HPDE6-E6E7 (cell line): ENCODE measurements around the gene RLF.
"Not testable (repeated sequence)": the region's sequence is repeated elsewhere in the genome, so short reads cannot be mapped to it uniquely, and the experiment has no call there.

Experiments
- DNase-seq: peaks from one replicate; pipeline ENCODE4 v3.0.0; 2011; ENCODE audit warnings: missing footprints; ENCODE audit errors: extremely low spot score

Gene RLF

DNA sequence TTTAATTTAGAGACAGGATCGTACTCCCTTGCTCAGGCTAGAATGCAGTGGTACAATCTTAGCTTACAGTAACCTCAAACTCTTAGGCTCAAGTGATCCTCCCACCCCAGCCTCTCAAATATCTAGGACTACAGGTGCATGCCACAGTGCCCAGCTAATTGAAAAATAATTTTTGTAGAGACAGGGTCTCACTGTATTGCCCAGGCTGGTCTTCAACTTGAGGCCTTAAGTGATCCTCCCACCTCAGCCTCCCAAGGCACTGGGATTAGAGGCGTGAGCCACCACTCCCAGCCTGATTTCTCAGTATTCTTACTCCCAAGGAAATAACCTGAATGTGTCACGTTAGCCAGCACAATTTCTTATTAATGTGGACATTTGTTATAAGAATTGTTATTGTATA is 9.8 kb downstream of the RLF start:
- no peak for DNase-seq

DNA sequence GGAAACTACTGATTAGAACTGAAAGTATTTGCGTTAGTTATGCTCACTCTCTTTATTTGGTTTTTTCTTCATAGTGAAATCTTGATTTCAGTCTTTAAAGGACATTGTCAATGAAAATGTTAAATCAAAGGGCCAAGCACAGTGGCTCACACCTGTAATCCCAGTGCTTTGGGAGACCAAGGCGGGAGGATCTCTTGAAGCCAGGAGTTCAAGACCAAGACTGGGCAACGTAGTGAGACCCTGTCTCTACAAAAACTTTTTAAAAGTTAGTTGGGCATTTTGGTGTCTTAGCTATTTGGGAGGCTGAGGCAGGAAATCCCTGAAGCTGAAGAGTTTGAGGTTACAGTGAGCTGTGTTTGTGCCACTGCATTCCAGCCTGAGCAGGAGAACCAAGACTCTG is 13.6 kb downstream of the RLF start:
- no peak for DNase-seq

DNA sequence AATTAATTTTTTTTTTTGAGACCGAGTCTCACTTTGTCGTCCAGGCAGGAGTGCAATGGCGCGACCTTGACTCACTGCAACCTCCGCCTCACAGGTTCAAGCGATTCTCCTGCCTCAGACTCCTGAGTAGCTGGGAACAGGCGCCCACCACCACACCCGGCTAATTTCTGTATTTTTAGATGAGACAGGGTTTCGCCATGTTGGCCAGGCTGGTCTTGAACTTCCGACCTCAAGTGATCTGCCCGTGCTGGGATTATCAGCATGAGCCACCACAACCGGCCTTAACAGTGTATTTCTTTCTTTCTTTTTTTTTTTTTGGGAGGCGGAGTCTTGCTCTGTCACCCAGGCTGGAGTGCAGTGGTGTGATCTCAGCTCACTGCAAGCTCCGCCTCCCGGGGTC is 15.8 kb downstream of the RLF start:
- not testable (repeated sequence) for DNase-seq

DNA sequence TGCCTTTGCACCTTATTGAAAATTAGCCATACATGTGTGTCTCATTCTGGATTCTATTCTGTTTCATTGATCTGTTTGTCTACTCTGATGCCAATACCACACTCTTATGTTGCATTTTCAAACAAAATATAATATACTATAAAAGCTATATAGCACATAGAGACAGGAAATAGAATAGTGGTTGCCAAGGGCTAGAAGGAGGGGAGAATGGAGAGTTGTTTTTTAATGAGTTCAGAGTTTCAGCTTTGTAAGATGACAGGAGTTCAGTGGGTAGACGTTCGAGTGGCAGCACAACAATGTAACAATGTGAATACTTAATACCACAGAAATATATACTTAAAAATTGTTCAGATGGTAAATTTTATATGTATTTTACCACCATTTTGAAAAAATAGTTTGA is 17.0 kb downstream of the RLF start:
- DNase-seq, result no peak

DNA sequence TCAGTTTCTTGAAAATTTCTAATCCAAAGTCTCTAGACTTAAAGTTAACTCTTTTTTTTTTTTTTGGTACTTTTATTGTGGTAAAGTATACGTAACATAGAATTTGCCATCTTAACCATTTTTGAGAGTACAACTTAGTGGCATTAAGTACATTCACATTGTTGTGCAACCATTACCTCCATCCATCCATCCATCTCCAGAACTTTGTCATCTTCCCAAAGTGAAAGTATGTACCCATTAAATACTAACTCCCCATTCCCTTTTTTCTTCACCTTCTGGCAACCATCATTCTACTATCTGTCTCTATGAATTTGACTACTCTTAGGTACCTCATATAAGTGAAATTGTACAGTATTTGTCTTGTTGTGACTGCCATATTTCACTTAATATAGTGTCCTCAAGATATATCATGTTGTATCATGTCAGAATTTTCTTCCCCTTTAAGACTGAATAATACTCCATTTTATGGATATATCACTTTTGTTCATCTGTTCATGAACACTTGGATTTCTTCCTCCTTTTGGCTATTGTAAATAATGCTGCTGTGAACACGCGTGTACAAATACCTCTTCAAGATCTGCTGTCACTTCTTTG is 18.4 kb downstream of the RLF start:
- DNase-seq, result no peak

DNA sequence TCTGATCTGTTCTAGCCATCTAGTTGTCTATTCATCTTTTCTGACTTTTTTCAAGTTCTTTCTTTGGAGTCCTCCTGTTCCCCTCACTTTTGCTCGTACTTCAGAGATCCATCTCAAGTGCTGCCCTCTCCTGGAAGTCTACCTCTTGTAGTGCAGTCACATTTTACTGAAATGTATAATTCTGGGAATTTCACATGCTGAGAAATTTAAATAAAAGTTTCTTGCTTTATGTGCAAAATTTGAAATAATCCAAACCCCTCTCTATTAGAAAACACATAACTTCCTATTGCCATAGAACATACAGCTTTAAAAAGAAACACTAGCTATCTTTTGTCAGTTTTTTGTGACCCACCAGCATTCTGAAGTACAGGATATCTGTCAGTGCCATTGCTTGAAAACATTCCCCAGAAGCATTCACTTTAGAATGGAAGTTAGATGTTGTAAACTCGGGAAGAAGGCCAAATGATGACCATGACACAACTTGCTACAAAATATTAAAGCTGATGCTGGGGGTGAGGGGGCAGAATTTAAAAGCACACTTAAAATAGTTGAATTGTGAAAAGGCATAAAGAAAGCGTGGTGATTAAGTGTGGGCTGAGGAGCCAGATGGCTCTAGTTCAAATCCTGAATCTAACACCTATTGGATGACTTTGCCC is 22.0 kb downstream of the RLF start:
- no peak for DNase-seq

DNA sequence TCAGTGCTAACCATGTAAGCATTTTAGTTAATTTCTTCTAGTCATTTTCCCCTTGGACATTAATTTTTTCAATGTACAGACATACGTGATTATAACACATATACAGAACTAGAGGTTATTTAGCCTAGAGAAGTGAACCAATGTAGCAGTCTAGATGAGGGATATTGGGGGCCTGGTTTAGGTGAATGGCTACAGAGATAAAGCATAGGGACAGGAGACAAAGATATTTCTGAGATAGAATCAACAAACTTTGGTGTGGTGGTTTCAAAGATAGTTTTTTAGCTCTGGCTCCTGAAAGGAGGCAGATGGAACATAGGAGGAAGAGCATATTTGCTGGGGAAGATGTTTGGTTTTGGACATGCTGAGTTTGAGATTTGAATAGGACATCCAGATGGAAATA is 23.0 kb downstream of the RLF start:
- no peak for DNase-seq

DNA sequence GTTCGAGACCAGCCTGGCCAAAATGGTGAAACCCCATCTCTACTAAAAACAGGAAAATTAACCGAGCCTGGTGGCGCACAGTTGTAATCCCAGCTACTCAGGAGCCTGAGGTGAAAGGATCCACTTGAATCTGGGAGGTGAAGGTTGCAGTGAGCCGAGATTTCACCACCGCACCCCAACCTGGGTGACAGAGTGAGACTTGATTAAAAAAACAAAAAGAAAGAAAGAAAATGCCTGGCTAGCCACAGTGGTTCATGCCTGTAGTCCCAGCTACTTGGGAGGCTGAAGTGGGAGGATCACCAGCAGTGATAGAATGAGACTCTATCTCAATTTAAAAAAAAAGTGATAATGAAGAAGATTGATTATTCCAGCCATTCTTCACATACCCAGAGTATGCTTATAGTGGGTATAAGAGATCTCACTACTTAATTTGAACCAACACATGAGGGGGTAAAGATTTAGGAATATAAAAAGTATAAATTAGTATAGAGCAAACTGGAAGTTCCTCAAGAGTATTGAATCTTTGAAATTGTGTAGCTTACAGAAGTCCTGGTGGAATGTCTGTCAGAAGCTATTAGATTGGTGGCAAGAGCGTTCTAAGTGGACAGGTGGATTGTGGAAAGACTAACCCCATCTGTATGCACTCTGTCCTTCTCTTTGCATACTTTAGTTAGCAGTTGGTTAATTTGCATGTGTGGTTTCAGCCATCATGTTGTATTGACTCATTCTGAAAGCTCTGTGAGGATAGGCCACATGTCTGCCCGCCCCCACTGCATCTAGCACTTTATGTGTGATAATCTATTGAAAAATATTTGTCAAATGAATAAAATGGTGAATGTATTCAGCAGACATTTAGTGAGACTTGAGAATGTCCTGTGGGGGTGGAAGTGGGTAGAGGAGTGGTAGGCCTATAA is 25.0 kb downstream of the RLF start:
- DNase-seq, result no peak

DNA sequence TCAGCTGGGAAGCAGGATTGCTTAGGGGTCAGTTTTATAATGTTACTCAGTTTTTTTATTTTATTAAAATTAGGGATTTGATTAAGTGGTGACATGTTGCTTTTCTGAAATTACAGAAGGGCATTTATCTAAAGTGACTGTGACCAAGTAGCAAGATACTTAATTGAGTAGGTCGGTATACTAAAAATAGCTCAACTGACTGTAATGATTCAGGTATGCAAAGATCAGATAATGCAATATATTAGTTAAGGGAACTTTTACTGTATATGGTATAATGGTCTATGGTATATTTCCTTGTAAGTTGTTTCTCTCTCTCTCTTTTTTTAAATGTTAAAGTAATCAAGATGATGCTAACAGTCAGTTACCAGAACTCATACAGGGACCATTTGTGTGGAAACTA is 26.2 kb downstream of the RLF start:
- no peak for DNase-seq

DNA sequence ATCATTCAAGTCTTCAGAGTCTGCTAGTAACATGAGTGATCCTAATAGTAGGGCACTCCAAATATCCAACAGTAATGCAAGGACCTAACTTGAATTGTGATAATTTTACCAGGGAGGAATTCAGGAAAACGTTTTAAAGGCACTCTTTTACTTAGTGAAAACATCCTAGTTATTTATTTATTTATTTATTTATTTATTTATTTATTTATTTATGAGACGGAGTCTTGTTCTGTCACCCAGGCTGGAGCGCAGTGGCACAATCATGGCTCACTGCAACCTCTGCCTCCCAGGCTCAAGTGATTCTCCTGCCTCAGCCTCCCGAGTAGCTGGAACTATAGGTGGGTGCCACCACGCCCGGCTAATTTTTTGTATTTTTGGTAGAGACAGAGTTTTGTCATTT is 33.5 kb downstream of the RLF start:
- not testable (repeated sequence) for DNase-seq

DNA sequence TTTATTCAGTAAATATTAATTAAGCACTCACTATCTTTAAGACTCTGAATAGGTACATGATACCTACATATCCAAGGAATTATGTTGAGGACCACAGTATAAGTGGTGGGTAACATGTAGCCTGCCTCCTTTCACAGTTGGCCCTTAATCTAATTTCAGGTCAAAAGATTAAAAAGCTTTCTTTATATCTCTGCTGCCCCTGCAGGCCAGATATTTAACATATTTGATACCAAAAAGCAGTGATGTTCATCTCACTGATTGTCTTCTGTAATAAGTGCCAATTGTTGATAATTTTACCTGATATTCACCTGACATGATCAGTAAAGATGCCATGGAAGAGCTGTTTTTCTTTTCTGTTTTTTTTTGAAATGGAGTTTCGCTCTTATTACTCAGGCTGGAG is 36.5 kb downstream of the RLF start:
- DNase-seq, result no peak

DNA sequence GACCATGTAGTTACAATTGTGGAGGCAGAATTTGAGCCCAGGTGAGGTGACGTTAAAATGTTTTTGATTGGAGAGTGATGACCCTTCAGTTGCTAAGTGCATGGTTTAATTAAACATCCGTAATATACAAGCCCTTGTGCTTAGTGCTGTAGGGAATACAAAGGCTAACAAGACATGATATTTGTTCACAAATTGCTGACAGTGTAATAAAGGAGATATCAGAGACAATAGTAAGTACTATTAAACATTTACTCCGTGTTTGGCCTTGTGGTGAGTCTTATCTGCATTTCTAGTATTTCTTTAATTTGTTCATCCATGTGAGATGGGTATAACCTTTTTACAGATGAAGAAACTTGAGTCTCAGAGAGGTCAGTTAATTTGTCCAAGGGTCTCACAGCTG is 37.9 kb downstream of the RLF start:
- no peak for DNase-seq

DNA sequence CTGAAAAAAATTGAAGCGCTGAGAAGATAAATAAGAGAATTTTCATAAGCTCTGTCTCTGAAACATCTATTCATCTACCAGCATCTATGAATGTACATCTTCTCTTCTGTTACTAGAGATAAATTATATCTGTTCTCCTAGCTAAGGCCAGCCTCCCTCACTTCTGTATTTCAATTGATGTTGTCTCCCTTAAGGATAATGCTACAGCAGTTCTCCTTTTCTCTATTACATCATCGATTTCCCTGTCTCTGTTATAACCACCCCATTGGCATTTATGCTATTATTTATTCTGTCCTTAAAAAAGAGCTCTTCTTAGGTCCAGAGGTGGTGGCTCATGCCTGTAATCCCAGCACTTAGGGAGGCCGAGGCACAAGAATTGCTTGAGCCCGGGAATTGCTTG is 43.7 kb downstream of the RLF start:
- no peak for DNase-seq

DNA sequence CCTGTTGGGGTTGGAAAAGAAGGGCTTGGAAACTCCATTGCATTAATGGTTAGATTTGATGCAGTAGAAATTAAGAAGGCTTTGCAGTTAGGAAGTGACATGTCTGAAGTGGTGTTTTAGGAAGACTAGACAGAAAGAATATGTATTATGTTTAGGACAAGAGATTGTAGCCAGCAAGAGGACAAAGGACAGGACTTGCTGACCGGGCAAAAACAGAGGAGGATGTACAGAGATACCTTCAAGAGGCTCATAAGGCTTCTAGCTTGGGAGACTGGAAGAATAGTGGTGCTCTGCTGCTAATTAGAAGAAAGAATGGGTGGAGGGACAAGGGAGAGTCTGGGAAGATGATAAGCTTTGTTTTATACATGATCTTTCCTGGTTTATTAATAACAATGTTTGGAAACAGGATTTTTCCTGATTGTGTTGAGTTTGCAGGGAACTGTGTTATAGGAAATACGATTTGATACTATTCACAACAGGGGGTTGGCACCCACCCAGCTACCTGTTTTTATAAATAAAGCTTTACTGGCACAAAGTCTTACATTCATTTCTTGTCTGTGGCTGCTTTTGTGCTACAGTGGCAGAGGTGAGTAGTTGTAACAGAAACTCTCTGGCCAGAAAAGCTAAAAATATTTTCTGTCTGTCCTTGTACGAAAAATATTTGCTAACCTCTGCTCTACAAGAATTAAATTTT is 49.5 kb downstream of the RLF start:
- DNase-seq, result no peak

DNA sequence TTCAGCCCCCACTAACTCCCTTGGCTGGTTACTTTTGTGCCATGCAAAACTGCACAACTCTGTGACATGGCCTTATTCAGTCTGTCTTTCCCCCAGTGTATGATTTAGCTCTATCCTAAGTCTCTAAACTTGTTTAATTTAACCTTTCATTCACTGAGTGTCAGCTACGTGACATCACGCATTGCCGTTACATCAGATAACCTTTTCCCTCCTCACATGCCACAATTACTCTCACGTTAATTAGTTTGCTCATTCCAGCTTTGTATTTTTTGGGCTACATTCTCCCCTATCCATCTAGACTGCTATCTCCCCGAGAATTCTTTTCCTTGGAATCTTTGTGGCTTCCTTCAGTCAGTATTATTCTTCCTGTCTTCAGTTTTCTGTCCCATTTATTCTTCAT is 57.1 kb downstream of the RLF start:
- DNase-seq, result no peak

DNA sequence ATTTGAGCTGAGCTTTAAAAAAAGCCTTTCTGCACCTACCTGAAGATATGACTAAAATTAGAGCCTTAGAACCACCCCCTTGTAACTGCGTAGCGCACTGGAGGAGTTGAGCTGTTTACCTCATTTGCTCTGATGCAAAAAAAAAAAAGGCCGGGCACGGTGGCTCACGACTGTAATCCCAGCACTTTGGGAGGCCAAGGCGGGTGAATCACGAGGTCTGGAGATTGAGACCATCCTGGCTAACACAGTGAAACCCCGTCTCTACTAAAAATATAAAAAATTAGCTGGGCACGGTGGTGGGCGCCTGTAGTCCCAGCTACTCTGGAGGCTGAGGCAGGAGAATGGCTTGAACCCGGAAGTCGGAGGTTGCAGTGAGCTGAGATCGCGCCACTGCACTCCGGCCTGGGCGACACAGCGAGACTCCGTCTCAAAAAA is 60.3 kb downstream of the RLF start:
- not testable (repeated sequence) for DNase-seq

DNA sequence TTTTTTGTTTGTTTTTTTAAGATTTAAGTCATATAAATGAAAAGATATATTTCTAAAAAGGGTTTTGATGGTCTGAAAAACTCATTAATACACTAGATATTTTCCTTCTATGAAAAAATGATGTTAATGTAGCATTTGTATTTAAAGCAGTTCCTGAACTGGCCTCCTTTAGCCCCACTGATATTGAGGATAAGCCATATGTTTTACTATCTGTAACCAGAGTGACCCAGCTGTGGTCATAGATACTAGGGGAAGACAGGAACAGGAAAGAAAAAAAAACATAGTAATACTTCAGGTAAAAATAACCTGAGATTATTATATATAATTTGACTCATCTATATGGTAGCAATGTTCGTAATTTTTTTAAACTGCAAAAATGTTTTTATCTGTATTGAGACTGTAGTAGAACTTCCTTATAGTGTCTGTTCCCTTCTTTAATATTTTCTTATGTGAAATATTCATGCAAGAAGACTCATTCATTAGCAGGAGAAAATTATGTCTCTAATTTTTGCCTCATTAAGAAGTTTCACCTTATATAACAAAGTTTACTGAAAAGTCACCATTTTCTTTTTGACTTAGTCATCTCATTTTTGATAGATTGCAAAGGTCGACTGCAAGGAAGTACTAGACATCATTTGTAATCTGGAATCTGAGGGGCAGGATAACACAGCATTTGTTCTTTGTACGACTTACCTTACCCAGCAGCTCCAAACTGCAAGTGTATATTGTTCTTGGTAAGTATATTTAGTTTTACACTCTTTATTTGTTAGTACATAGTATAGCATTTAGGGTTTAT is 61.0 kb downstream of the RLF start:
- DNase-seq, result no peak

DNA sequence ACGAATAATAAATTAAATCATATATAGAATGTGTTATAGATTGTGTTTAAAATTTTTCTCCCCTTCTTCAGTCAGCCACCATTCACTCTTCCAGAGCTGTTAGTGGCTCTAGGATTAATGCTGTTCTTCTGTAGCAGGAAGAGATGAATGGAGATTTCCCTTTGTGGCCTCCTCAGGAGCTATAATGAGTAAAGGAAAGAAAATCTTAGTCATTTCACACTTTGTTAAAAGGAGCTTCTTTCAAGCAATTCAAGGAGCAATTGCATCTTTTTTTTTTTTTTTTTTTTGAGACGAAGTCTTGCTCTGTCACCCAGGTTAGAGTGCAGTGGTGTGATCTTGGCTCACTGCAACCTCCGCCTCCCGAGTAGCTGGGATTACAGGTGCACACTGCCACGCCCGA is 62.9 kb downstream of the RLF start:
- no peak for DNase-seq

DNA sequence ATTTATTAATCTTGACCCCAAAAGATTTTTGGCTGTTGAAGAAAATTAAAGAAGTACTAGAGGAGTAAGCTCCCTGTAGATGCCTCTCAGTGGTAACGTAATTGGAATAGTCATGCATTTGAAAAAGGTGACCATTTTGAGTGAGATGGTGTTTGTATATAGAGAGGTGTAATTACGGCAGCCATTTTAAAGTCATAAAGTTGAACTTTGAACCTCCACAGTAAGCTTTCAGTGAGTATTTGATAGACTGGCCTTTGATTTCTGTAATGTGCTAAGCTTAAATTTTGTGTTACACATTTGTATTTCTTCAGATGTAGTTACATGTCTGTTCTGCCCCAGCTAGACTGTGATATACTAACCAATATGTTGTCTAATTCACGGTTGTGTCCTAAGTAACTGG is 65.0 kb downstream of the RLF start:
- no peak for DNase-seq

DNA sequence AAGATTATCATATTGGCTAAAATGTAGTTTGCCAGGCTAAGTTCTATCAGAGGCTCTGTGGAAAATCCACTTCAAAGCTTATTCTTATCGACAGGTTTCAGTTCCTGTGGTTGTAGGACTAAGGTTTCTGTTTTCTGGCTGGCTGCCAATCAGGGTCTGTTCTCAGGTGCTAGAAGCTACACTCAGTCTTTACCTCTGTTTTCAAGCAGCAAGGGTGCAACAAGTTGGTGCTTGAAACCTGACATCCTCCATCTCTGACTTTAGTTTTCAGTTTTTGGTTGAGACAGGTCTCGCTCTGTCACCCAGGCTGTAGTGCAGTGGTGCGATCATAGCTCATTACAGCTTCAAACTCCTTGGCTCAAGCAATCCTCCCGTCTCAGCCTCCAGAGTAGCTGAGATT is 71.3 kb downstream of the RLF start:
- DNase-seq, result no peak

DNA sequence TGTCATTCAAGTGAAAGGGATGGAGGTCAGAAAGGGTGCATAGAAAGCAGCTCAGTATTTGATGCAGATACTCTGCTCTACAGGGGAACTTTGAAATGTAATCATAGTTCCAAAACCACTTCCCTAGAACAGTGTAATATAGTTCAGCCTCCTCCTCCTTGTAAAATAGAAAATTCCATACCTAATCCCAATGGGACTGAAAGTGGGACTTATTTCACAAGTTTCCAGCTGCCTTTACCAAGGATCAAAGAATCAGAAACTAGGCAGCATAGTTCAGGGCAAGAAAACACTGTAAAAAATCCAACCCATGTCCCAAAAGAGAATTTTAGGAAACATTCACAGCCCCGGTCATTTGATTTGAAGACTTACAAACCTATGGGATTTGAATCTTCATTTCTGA is 78.4 kb downstream of the RLF start:
- DNase-seq, result no peak

DNA sequence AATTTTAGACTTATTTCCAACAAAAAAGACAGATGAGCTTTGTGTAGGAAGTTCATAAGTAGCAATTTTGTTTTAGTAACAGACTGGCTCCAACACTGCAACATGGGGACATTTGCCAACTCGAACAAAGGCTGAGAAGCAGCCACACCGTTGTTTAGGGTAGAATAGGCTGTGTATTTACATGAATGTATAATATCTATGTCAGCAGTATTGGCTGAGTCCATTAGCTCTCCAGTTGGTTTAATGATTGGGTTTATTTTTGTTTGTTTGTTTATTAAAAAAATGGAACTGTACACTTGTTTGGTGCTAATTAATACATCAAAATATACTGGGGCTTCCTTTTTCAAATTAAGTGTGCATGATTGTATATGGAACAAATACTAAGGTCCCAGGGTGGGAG is 79.2 kb downstream of the RLF start:
- no peak for DNase-seq
